Stimulated activated CD4-positive, alpha-beta T cell treated with anti-CD3 and anti-CD28 coated beads, Interleukin-1b, Interleukin-23, amount 100 ng/mL, for 48 hours (primary cell): ENCODE data around the gene LARGE1.

Experiments used
- DNase-seq: peaks from one replicate; pipeline ENCODE4 v3.0.0-alpha.2; 2020

Gene LARGE1

GRCh38 chr22:33539202-33539901 lies 380.9 kb downstream of the LARGE1 start:
- DNase-seq, result no peak

- DNase-seq, result no peak
These were observed 381.9 kb downstream of the LARGE1 start for GRCh38 chr22:33538277-33538885.

- DNase-seq, result no peak
These were observed 383.2 kb downstream of the LARGE1 start for GRCh38 chr22:33537059-33537458.

- DNase-seq, result no peak
These were observed 384.1 kb downstream of the LARGE1 start for GRCh38 chr22:33535937-33536875.

- DNase-seq, result no peak
These were observed 390.7 kb downstream of the LARGE1 start for GRCh38 chr22:33529424-33530113.

GRCh38 chr22:33528183-33528582 lies 392.1 kb downstream of the LARGE1 start:
- no peak for DNase-seq

- DNase-seq, result no peak
These were observed 393.7 kb downstream of the LARGE1 start for GRCh38 chr22:33526434-33527107.

- DNase-seq, result no peak
These were observed 395.6 kb downstream of the LARGE1 start for GRCh38 chr22:33524511-33525260.

- no peak for DNase-seq
These were observed 398.2 kb downstream of the LARGE1 start for GRCh38 chr22:33521879-33522665.

GRCh38 chr22:33520904-33521780 lies 399.1 kb downstream of the LARGE1 start:
- DNase-seq, result no peak

GRCh38 chr22:33519974-33520903 lies 400.0 kb downstream of the LARGE1 start:
- DNase-seq, result no peak

GRCh38 chr22:33519071-33519973 lies 401.0 kb downstream of the LARGE1 start:
- DNase-seq, result no peak

GRCh38 chr22:33518405-33518804 lies 401.9 kb downstream of the LARGE1 start:
- no peak for DNase-seq

GRCh38 chr22:33515795-33516194 lies 404.5 kb downstream of the LARGE1 start:
- no peak for DNase-seq

- no peak for DNase-seq
These were observed 406.6 kb downstream of the LARGE1 start for GRCh38 chr22:33513388-33514338.

GRCh38 chr22:33512908-33513307 lies 407.4 kb downstream of the LARGE1 start:
- DNase-seq, result no peak
